WTC11 (cell line): ENCODE results near the gene CD79A. TPM values are rescaled to one million over a fixed set of nuclear protein-coding genes. Genes with fewer than 3 reads are reported as not detected.

ENCODE experiments used
- ATAC-seq: fragments of 200-7000 bp; cut with Tn5 transposase; 2 replicates; pipeline ENCODE4 v1.10.0; 2021; ENCODE audit warnings: mild to moderate bottlenecking, moderate library complexity
- CTCF ChIA-PET: fragments of 300-600 bp; sonication (Branson Sonifier 250); formaldehyde crosslinking; loops from one replicate; lab custom pipeline; 2021; ENCODE audit warnings: antibody characterized with exemption; lab: Charles Lee
- POLR2A ChIA-PET: fragments of 350-600 bp; sonication (Branson Sonifier 250); formaldehyde crosslinking; loops from one replicate; lab custom pipeline; 2021; ENCODE audit warnings: antibody characterized with exemption; lab: Charles Lee
- DNase-seq: peaks from one replicate; pipeline ENCODE4 v3.0.0; 2021; ENCODE audit warnings: low spot score
- H3K27ac Mint-ChIP-seq: 2 replicates; pipeline ENCODE4 v1.8.0; 2021; ENCODE audit warnings: mixed read lengths
- H3K27me3 Mint-ChIP-seq: 2 replicates; pipeline ENCODE4 v1.8.0; 2021; ENCODE audit warnings: low read depth, mild to moderate bottlenecking, moderate library complexity, mixed read lengths
- H3K36me3 Mint-ChIP-seq: 2 replicates; pipeline ENCODE4 v1.8.0; 2021; ENCODE audit warnings: mixed read lengths
- H3K4me1 Mint-ChIP-seq: 2 replicates; pipeline ENCODE4 v1.8.0; 2022; ENCODE audit warnings: mixed read lengths
- H3K4me3 Mint-ChIP-seq: 2 replicates; pipeline ENCODE4 v1.8.0; 2021; ENCODE audit warnings: mild to moderate bottlenecking, moderate library complexity, mixed read lengths
- H3K9me3 Mint-ChIP-seq: 2 replicates; pipeline ENCODE4 v1.8.0; 2021; ENCODE audit warnings: mixed read lengths
- CBFB ChIP-seq: sonication (generic); formaldehyde crosslinking; IDR thresholded peaks from 2 replicates; pipeline ENCODE4 v1.8.1; 2022; ENCODE audit warnings: mild to moderate bottlenecking, low read depth, missing genetic modification reagents
- ESRRA ChIP-seq: sonication (generic); formaldehyde crosslinking; IDR thresholded peaks from 2 replicates; pipeline ENCODE4 v1.8.1; 2022; ENCODE audit warnings: mild to moderate bottlenecking, missing genetic modification reagents, borderline replicate concordance
- MXD4 ChIP-seq: fragments of 250-450 bp; sonication (Bioruptor Pico); IDR thresholded peaks from 2 replicates; pipeline ENCODE4 v1.8.0; 2021; ENCODE audit warnings: mild to moderate bottlenecking, moderate library complexity, borderline replicate concordance
- NR1H2 ChIP-seq: sonication (generic); formaldehyde crosslinking; IDR thresholded peaks from 2 replicates; pipeline ENCODE4 v1.9.0; 2021; ENCODE audit warnings: mild to moderate bottlenecking, moderate library complexity, missing genetic modification reagents
- OVOL2 ChIP-seq: fragments of 250-450 bp; sonication (Bioruptor Pico); IDR thresholded peaks from 2 replicates; pipeline ENCODE4 v1.9.0; 2021; ENCODE audit warnings: mild to moderate bottlenecking, borderline replicate concordance
- SOX15 ChIP-seq: fragments of 250-450 bp; sonication (Bioruptor Pico); IDR thresholded peaks from 2 replicates; pipeline ENCODE4 v1.9.0; 2021; ENCODE audit warnings: mild to moderate bottlenecking
- ZNF121 ChIP-seq: sonication (generic); formaldehyde crosslinking; IDR thresholded peaks from 2 replicates; pipeline ENCODE4 v1.8.0; 2023; ENCODE audit warnings: missing genetic modification reagents
- ZNF138 ChIP-seq: sonication (generic); formaldehyde crosslinking; conservative IDR thresholded peaks from 2 replicates; pipeline ENCODE4 v1.8.1; 2022; ENCODE audit warnings: mild to moderate bottlenecking, moderate library complexity, missing genetic modification reagents
- ZNF219 ChIP-seq: sonication (generic); formaldehyde crosslinking; IDR thresholded peaks from 2 replicates; pipeline ENCODE4 v1.8.0; 2023; ENCODE audit warnings: missing genetic modification reagents, mild to moderate bottlenecking, borderline replicate concordance
- ZNF671 ChIP-seq: fragments of 250-450 bp; sonication (Bioruptor Pico); IDR thresholded peaks from 2 replicates; pipeline ENCODE4 v1.8.0; 2021; ENCODE audit warnings: mild to moderate bottlenecking
- total RNA-seq: library from RNA; stranded (reverse); gene quantifications from 3 replicates; pipeline ENCODE4 v1.2.3, GENCODE V29; 2021
- TF ChIP-seq, protein P1 (sequence below): fragments of 250-450 bp; sonication (Bioruptor Pico); IDR thresholded peaks from 2 replicates; pipeline ENCODE4 v1.8.0; 2021; ENCODE audit warnings: mild to moderate bottlenecking
- TF ChIP-seq, protein P2 (sequence below): sonication (generic); formaldehyde crosslinking; IDR thresholded peaks from 2 replicates; pipeline ENCODE4 v1.8.1; 2023; ENCODE audit warnings: mild to moderate bottlenecking, missing genetic modification reagents
- TF ChIP-seq, protein P3 (sequence below): fragments of 250-450 bp; sonication (Bioruptor Pico); IDR thresholded peaks from 2 replicates; pipeline ENCODE4 v1.9.0; 2021; ENCODE audit warnings: mild to moderate bottlenecking
- TF ChIP-seq, protein P4 (sequence below): sonication (generic); formaldehyde crosslinking; IDR thresholded peaks from 2 replicates; pipeline ENCODE4 v1.8.1; 2022; ENCODE audit warnings: low read depth, mild to moderate bottlenecking, moderate library complexity, missing genetic modification reagents, borderline replicate concordance
- TF ChIP-seq, protein P5 (sequence below): fragments of 250-450 bp; sonication (Bioruptor Pico); IDR thresholded peaks from 2 replicates; pipeline ENCODE4 v1.9.0; 2021; ENCODE audit warnings: mild to moderate bottlenecking
- TF ChIP-seq, protein P6 (sequence below): sonication (generic); formaldehyde crosslinking; IDR thresholded peaks from 2 replicates; pipeline ENCODE4 v1.8.0; 2023; ENCODE audit warnings: mild to moderate bottlenecking, missing genetic modification reagents
- TF ChIP-seq, protein P7 (sequence below): sonication (generic); formaldehyde crosslinking; IDR thresholded peaks from 2 replicates; pipeline ENCODE4 v1.8.1; 2023; ENCODE audit warnings: mild to moderate bottlenecking, missing genetic modification reagents, moderate library complexity

Gene CD79A
- total RNA-seq, 1 experiment from 2014 or later: 0.42 TPM

DNA sequence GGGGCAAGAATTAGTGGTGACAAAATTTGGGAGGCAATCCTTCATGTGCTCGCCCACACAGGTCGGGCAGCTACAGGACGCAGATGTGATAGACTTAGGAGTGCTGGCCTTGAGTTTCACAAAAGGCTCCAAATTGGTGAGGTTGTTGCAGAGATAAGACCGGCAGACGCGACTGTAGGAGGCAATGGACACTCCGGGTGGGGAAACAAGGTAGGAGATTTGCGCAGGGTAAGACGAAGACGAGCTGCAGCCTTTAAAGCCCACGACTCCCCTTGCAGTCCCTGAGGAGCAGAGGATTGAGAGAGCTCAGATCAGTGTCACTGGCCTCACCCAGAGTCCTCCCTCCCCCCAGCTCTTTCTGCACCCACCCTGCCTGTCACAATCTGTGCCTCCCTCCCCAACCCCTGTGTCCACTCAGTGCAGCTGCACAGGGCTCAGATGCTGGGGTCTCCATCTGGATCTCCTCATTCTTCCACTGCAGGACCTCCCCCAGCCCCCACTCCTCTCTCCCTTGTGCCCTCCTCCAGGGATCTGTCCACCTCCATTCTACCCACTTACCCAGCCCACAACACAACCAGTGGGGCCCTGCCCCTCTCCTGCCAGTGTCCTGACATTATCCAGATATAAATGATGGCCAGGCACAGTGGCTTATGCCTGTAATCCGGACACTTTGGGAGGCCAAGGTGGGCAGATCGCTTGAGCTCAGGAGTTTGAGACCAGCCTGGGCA lies 38.9 kb upstream of the CD79A start:
- DNase-seq: no peak
- H3K4me3 Mint-ChIP-seq: no peak overlapping the region
- no peak overlapping the region for H3K27ac Mint-ChIP-seq
- POLR2A ChIA-PET: interaction anchor here (1.1 to 1.7 kb wide), 2 partner anchors 22 to 86 kb away, joined by 3 to 5 read pairs; partner anchors contain the start of gene RPS19
- H3K27me3 Mint-ChIP-seq: peaks cover 31% of the 10 kb centered on the region
- ATAC-seq: no peak
- H3K9me3 Mint-ChIP-seq: no peaks in the 10 kb centered on the region
- H3K4me1 Mint-ChIP-seq: no peaks in the 10 kb centered on the region
- H3K36me3 Mint-ChIP-seq: no peaks in the 10 kb centered on the region
- TF ChIP-seq, protein P1, sequence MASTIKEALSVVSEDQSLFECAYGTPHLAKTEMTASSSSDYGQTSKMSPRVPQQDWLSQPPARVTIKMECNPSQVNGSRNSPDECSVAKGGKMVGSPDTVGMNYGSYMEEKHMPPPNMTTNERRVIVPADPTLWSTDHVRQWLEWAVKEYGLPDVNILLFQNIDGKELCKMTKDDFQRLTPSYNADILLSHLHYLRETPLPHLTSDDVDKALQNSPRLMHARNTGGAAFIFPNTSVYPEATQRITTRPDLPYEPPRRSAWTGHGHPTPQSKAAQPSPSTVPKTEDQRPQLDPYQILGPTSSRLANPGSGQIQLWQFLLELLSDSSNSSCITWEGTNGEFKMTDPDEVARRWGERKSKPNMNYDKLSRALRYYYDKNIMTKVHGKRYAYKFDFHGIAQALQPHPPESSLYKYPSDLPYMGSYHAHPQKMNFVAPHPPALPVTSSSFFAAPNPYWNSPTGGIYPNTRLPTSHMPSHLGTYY (CRISPR knock-in tag): no peak
- TF ChIP-seq, protein P2, sequence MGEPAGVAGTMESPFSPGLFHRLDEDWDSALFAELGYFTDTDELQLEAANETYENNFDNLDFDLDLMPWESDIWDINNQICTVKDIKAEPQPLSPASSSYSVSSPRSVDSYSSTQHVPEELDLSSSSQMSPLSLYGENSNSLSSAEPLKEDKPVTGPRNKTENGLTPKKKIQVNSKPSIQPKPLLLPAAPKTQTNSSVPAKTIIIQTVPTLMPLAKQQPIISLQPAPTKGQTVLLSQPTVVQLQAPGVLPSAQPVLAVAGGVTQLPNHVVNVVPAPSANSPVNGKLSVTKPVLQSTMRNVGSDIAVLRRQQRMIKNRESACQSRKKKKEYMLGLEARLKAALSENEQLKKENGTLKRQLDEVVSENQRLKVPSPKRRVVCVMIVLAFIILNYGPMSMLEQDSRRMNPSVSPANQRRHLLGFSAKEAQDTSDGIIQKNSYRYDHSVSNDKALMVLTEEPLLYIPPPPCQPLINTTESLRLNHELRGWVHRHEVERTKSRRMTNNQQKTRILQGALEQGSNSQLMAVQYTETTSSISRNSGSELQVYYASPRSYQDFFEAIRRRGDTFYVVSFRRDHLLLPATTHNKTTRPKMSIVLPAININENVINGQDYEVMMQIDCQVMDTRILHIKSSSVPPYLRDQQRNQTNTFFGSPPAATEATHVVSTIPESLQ (CRISPR knock-in tag): no peak
- TF ChIP-seq ZNF138 (CRISPR knock-in tag) (no peak), MXD4 (CRISPR knock-in tag) (no peak), NR1H2 (CRISPR knock-in tag) (no peak), CBFB (CRISPR knock-in tag) (no peak), ZNF671 (no peak), SOX15 (CRISPR knock-in tag) (no peak), ZNF219 (CRISPR knock-in tag) (no peak), ESRRA (CRISPR knock-in tag) (no peak), ZNF121 (CRISPR knock-in tag) (no peak), OVOL2 (CRISPR knock-in tag) (no peak)
- TF ChIP-seq, protein P3, sequence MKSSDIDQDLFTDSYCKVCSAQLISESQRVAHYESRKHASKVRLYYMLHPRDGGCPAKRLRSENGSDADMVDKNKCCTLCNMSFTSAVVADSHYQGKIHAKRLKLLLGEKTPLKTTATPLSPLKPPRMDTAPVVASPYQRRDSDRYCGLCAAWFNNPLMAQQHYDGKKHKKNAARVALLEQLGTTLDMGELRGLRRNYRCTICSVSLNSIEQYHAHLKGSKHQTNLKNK (CRISPR knock-in tag): no peak
- TF ChIP-seq, protein P4, sequence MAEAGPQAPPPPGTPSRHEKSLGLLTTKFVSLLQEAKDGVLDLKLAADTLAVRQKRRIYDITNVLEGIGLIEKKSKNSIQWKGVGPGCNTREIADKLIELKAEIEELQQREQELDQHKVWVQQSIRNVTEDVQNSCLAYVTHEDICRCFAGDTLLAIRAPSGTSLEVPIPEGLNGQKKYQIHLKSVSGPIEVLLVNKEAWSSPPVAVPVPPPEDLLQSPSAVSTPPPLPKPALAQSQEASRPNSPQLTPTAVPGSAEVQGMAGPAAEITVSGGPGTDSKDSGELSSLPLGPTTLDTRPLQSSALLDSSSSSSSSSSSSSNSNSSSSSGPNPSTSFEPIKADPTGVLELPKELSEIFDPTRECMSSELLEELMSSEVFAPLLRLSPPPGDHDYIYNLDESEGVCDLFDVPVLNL (CRISPR knock-in tag): no peak
- TF ChIP-seq, protein P5, sequence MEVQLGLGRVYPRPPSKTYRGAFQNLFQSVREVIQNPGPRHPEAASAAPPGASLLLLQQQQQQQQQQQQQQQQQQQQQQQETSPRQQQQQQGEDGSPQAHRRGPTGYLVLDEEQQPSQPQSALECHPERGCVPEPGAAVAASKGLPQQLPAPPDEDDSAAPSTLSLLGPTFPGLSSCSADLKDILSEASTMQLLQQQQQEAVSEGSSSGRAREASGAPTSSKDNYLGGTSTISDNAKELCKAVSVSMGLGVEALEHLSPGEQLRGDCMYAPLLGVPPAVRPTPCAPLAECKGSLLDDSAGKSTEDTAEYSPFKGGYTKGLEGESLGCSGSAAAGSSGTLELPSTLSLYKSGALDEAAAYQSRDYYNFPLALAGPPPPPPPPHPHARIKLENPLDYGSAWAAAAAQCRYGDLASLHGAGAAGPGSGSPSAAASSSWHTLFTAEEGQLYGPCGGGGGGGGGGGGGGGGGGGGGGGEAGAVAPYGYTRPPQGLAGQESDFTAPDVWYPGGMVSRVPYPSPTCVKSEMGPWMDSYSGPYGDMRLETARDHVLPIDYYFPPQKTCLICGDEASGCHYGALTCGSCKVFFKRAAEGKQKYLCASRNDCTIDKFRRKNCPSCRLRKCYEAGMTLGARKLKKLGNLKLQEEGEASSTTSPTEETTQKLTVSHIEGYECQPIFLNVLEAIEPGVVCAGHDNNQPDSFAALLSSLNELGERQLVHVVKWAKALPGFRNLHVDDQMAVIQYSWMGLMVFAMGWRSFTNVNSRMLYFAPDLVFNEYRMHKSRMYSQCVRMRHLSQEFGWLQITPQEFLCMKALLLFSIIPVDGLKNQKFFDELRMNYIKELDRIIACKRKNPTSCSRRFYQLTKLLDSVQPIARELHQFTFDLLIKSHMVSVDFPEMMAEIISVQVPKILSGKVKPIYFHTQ (CRISPR knock-in tag): no peak
- TF ChIP-seq, protein P6, sequence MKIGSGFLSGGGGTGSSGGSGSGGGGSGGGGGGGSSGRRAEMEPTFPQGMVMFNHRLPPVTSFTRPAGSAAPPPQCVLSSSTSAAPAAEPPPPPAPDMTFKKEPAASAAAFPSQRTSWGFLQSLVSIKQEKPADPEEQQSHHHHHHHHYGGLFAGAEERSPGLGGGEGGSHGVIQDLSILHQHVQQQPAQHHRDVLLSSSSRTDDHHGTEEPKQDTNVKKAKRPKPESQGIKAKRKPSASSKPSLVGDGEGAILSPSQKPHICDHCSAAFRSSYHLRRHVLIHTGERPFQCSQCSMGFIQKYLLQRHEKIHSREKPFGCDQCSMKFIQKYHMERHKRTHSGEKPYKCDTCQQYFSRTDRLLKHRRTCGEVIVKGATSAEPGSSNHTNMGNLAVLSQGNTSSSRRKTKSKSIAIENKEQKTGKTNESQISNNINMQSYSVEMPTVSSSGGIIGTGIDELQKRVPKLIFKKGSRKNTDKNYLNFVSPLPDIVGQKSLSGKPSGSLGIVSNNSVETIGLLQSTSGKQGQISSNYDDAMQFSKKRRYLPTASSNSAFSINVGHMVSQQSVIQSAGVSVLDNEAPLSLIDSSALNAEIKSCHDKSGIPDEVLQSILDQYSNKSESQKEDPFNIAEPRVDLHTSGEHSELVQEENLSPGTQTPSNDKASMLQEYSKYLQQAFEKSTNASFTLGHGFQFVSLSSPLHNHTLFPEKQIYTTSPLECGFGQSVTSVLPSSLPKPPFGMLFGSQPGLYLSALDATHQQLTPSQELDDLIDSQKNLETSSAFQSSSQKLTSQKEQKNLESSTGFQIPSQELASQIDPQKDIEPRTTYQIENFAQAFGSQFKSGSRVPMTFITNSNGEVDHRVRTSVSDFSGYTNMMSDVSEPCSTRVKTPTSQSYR (CRISPR knock-in tag): no peak
- TF ChIP-seq, protein P7, sequence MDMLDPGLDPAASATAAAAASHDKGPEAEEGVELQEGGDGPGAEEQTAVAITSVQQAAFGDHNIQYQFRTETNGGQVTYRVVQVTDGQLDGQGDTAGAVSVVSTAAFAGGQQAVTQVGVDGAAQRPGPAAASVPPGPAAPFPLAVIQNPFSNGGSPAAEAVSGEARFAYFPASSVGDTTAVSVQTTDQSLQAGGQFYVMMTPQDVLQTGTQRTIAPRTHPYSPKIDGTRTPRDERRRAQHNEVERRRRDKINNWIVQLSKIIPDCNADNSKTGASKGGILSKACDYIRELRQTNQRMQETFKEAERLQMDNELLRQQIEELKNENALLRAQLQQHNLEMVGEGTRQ (CRISPR knock-in tag): no peak
- TF ChIP-seq, all 79 proteins: peak for 0
- CTCF ChIA-PET: interaction anchor here (0.6 to 3.3 kb wide), 4 partner anchors 18 to 131 kb away, joined by 5 to 21 read pairs (median 16); partner anchors contain the start of gene CEACAM6
